Liver (tissue), 3 donors: ENCODE measurements around the gene PPM1A.

Experiments
- CTCF ChIP-seq: fragments of 150-350 bp; IDR thresholded peaks from 2 replicates; pipeline ENCODE4 v1.5.1; 2017; ENCODE audit warnings: improper control_type of control experiment, low read depth, low read length; ENCODE audit not compliant: missing input control
- FOXA1 ChIP-seq: IDR thresholded peaks from 2 replicates; pipeline ENCODE4 v1.6.1; 2016; ENCODE audit warnings: antibody characterized with exemption
- MAX ChIP-seq: IDR thresholded peaks from 2 replicates; pipeline ENCODE4 v1.6.1; 2016; ENCODE audit warnings: antibody characterized with exemption
- NR2F2 ChIP-seq: IDR thresholded peaks from 2 replicates; pipeline ENCODE4 v1.6.1; 2016; ENCODE audit warnings: antibody characterized with exemption
- REST ChIP-seq: IDR thresholded peaks from 2 replicates; pipeline ENCODE4 v1.6.1; 2016; ENCODE audit warnings: antibody characterized with exemption, mild to moderate bottlenecking
- RXRA ChIP-seq, 2 donors: IDR thresholded peaks; 2 replicates each; pipeline ENCODE4 v1.6.1; 2017 to 2018; ENCODE audit warnings: antibody characterized with exemption in 2 of 2, mild to moderate bottlenecking in 1 of 2
- SP1 ChIP-seq: IDR thresholded peaks from 2 replicates; pipeline ENCODE4 v1.6.1; 2018; ENCODE audit warnings: antibody characterized with exemption, mild to moderate bottlenecking
- TAF1 ChIP-seq: conservative IDR thresholded peaks from 2 replicates; pipeline ENCODE4 v1.6.1; 2016; ENCODE audit warnings: antibody characterized with exemption, mild to moderate bottlenecking
- ZBTB33 ChIP-seq: IDR thresholded peaks from 2 replicates; pipeline ENCODE4 v1.6.1; 2016; ENCODE audit warnings: antibody characterized with exemption
- donor health status: healthy.
- donor health status: healthy.

GRCh38 chr14:60294411-60295069 is 45.5 kb downstream of the PPM1A start:
- TF ChIP-seq TAF1 (no peak), FOXA1 (no peak), NR2F2 (no peak), REST (no peak), CTCF (no peak), SP1 (no peak), RXRA (IDR thresholded peaks at IDR 0.05) (no peak), MAX (no peak), ZBTB33 (no peak)
